GM23338 (cell line): ENCODE measurements around the gene METTL22. TPM values are rescaled to one million over a fixed set of nuclear protein-coding genes. Genes with fewer than 3 reads are reported as not detected.
A peak's percentile ranks its signal among the peaks of the same experiment; 100 is the strongest.

Experiments used
- ATAC-seq: fragments of 200-7000 bp; cut with Tn5 transposase; 3 replicates; pipeline ENCODE4 v1.9.1; 2020
- DNase-seq: peaks from one replicate; pipeline ENCODE4 v3.0.0-alpha.2; 2015; ENCODE audit warnings: low spot score
- H2AFZ ChIP-seq: fragments of 200-600 bp; sonication (generic); 2 replicates; pipeline ENCODE4 v1.8.0; 2016; ENCODE audit warnings: antibody characterized with exemption, mild to moderate bottlenecking, moderate library complexity
- H3F3A ChIP-seq: fragments of 200-600 bp; sonication (generic); replicated peaks from 2 replicates; pipeline ENCODE4 v1.8.0; 2017; ENCODE audit warnings: antibody characterized with exemption, mixed run types, low read depth
- H3K27ac ChIP-seq: fragments of 200-600 bp; sonication (generic); 2 replicates; pipeline ENCODE4 v1.6.1; 2016; ENCODE audit warnings: low read depth
- H3K27me3 ChIP-seq: fragments of 200-600 bp; sonication (generic); 2 replicates; pipeline ENCODE4 v1.8.0; 2016; ENCODE audit warnings: mild to moderate bottlenecking, mixed run types, moderate library complexity; ENCODE audit not compliant: insufficient read depth
- H3K36me3 ChIP-seq: fragments of 200-600 bp; sonication (generic); 2 replicates; pipeline ENCODE4 v1.8.0; 2016; ENCODE audit warnings: mild to moderate bottlenecking; ENCODE audit not compliant: insufficient read depth
- H3K4me1 ChIP-seq: fragments of 200-600 bp; sonication (generic); 2 replicates; pipeline ENCODE4 v1.8.0; 2016; ENCODE audit warnings: mild to moderate bottlenecking, moderate library complexity; ENCODE audit not compliant: insufficient read depth
- H3K4me2 ChIP-seq: fragments of 200-600 bp; sonication (generic); 2 replicates; pipeline ENCODE4 v1.7.1; 2017; ENCODE audit warnings: mixed run types
- H3K4me3 ChIP-seq: fragments of 200-600 bp; sonication (generic); 2 replicates; pipeline ENCODE4 v1.6.1; 2016; ENCODE audit warnings: mixed run types
- H3K79me2 ChIP-seq: fragments of 200-600 bp; sonication (generic); replicated peaks from 2 replicates; pipeline ENCODE4 v1.8.0; 2017; ENCODE audit warnings: mild to moderate bottlenecking; ENCODE audit not compliant: insufficient read depth
- H3K9me2 ChIP-seq: fragments of 200-600 bp; sonication (generic); 2 replicates; pipeline ENCODE4 v1.8.0; 2017; ENCODE audit not compliant: insufficient read depth
- H4K20me1 ChIP-seq: fragments of 200-600 bp; sonication (generic); replicated peaks from 2 replicates; pipeline ENCODE4 v1.8.0; 2017; ENCODE audit warnings: mild to moderate bottlenecking; ENCODE audit not compliant: insufficient read depth
- H3K27ac Mint-ChIP-seq: 2 replicates; pipeline ENCODE4 v1.8.0; 2020; ENCODE audit warnings: inconsistent platforms, mild to moderate bottlenecking, moderate library complexity, mixed read lengths
- H3K27me3 Mint-ChIP-seq: 3 replicates; pipeline ENCODE4 v1.8.0; 2022; ENCODE audit warnings: low read depth, mild to moderate bottlenecking, moderate library complexity, mixed read lengths, inconsistent platforms; ENCODE audit not compliant: insufficient read depth, poor library complexity
- H3K36me3 Mint-ChIP-seq: 3 replicates; pipeline ENCODE4 v1.8.0; 2021; ENCODE audit warnings: low read depth, mild to moderate bottlenecking, inconsistent platforms, moderate library complexity, mixed read lengths
- H3K4me1 Mint-ChIP-seq: 3 replicates; pipeline ENCODE4 v1.8.0; 2020; ENCODE audit warnings: mild to moderate bottlenecking, inconsistent platforms, mixed read lengths
- H3K4me3 Mint-ChIP-seq: 3 replicates; pipeline ENCODE4 v1.8.0; 2021; ENCODE audit warnings: moderate library complexity, mild to moderate bottlenecking, inconsistent platforms, mixed read lengths
- H3K9me3 Mint-ChIP-seq: 3 replicates; pipeline ENCODE4 v1.8.0; 2020; ENCODE audit warnings: moderate library complexity, mild to moderate bottlenecking, inconsistent platforms, mixed read lengths
- CREB1 ChIP-seq: fragments of 250-450 bp; sonication (Bioruptor Pico); IDR thresholded peaks from 2 replicates; pipeline ENCODE4 v1.5.0; 2020; ENCODE audit warnings: low read depth, mild to moderate bottlenecking, moderate library complexity
- ETS1 ChIP-seq: IDR thresholded peaks from 2 replicates; pipeline ENCODE4 v1.6.1; 2016; ENCODE audit warnings: antibody characterized with exemption
- EZH2 ChIP-seq: fragments of 200-600 bp; sonication (generic); IDR thresholded peaks from one replicate; pipeline ENCODE4 v1.8.0; 2017; ENCODE audit warnings: antibody characterized with exemption, mild to moderate bottlenecking, low read depth; ENCODE audit not compliant: unreplicated experiment
- EZH2phosphoT487 ChIP-seq: fragments of 200-600 bp; sonication (generic); IDR thresholded peaks from one replicate; pipeline ENCODE4 v1.8.1; 2018; ENCODE audit warnings: antibody characterized with exemption; ENCODE audit not compliant: unreplicated experiment
- NANOG ChIP-seq: IDR thresholded peaks from 2 replicates; pipeline ENCODE4 v1.6.1; 2016; ENCODE audit warnings: antibody characterized with exemption, borderline replicate concordance
- POLR2AphosphoS5 ChIP-seq: IDR thresholded peaks from 2 replicates; pipeline ENCODE4 v1.6.1; 2016; ENCODE audit warnings: antibody characterized with exemption, low read depth
- REST ChIP-seq: IDR thresholded peaks from one replicate; pipeline ENCODE4 v1.6.1; 2018; ENCODE audit warnings: antibody characterized with exemption; ENCODE audit not compliant: unreplicated experiment
- ZNF331 ChIP-seq: fragments of 250-450 bp; sonication (Bioruptor Pico); IDR thresholded peaks from 2 replicates; pipeline ENCODE4 v1.5.0; 2020; ENCODE audit warnings: low read depth, mild to moderate bottlenecking, moderate library complexity
- ZNF462 ChIP-seq: fragments of 250-450 bp; sonication (Bioruptor Pico); IDR thresholded peaks from 2 replicates; pipeline ENCODE4 v1.5.0; 2020; ENCODE audit warnings: mild to moderate bottlenecking, moderate library complexity
- polyA plus RNA-seq: library from polyadenylated mRNA; unstranded; fragments of >200 nt; fragmentation: Nextera tagmentation; extraction: Ambion mirVana; gene quantifications from 2 replicates; pipeline ENCODE4 v1.2.1, GENCODE V29; 2016
- total RNA-seq: library from RNA; depleted of rRNA; stranded (reverse); fragments of >200 nt; shearing (Covaris generic); gene quantifications from 2 replicates; pipeline ENCODE4 v1.2.3, GENCODE V29; 2014

The METTL22 gene
- total and polyA plus RNA-seq, 2 experiments from 2014 or later, result 51.4 to 51.8 TPM

- Histone ChIP-seq H3K4me3 (no peak overlapping the region), H3K27me3 (no peaks in the 10 kb centered on the region), H4K20me1 (peaks cover 8% of the 10 kb centered on the region; the same call in 1 of the 2 replicates), H3K79me2 (peaks cover 35% of the 10 kb centered on the region), H3K36me3 (0 out of 2 replicates have a peak, but pooled peaks cover 2% of the 10 kb centered on the region), H3K27ac (no peak overlapping the region), H3F3A (no peaks in the 10 kb centered on the region), H3K4me1 (peaks cover 7% of the 10 kb centered on the region; the same call in 1 of the 2 replicates), H3K4me2 (no peak overlapping the region), H2AFZ (peak overlapping the region; percentile 96), H3K9me2 (no peaks in the 10 kb centered on the region)
- no peak for DNase-seq
- H3K9me3 Mint-ChIP-seq, result peaks cover 4% of the 10 kb centered on the region; the same call in 1 of the 3 replicates
- no peak for TF ChIP-seq REST
- TF ChIP-seq ZNF331 (CRISPR knock-in tag), result no peak
- TF ChIP-seq NANOG, result no peak
- no peak for TF ChIP-seq EZH2
- no peak overlapping the region for H3K27ac Mint-ChIP-seq
- no peak for ATAC-seq
- H3K4me1 Mint-ChIP-seq, result peaks cover 2% of the 10 kb centered on the region; the same call in 1 of the 3 replicates
- peak overlapping the region; percentile 96 for H3K4me3 Mint-ChIP-seq
- H3K27me3 Mint-ChIP-seq, result peaks cover 8% of the 10 kb centered on the region
- H3K36me3 Mint-ChIP-seq, result peaks cover 12% of the 10 kb centered on the region
Measured at GRCh38 chr16:8620535-8620934, 963 bp upstream of the METTL22 start.

GRCh38 chr16:8621222-8621571 lies 301 bp upstream of the METTL22 start:
- Mint-ChIP-seq H3K9me3 (peaks cover 4% of the 10 kb centered on the region; the same call in 1 of the 3 replicates), H3K4me1 (peaks cover 2% of the 10 kb centered on the region; the same call in 1 of the 3 replicates), H3K27me3 (peaks cover 8% of the 10 kb centered on the region), H3K27ac (peak overlapping the region; percentile 48; the same call in 1 of the 2 replicates), H3K4me3 (peak overlapping the region; percentile 96), H3K36me3 (peaks cover 19% of the 10 kb centered on the region)
- 0 out of 2 replicates have a peak, but pooled peaks cover 9% of the 10 kb centered on the region for H3K36me3 ChIP-seq
- ATAC-seq, result no peak; the same call in 2 of the 3 replicates
- no peak for DNase-seq
- no peaks in the 10 kb centered on the region for H3K27me3 ChIP-seq
- H2AFZ ChIP-seq, result peak overlapping the region; percentile 96
- H4K20me1 ChIP-seq, result peaks cover 8% of the 10 kb centered on the region; the same call in 1 of the 2 replicates
- peaks cover 35% of the 10 kb centered on the region for H3K79me2 ChIP-seq
- peaks cover 7% of the 10 kb centered on the region; the same call in 1 of the 2 replicates for H3K4me1 ChIP-seq
- peak overlapping the region; percentile 93 for H3K4me2 ChIP-seq
- H3K27ac ChIP-seq, result no peak overlapping the region
- no peaks in the 10 kb centered on the region for H3F3A ChIP-seq
- H3K4me3 ChIP-seq, result peak overlapping the region; percentile 100
- H3K9me2 ChIP-seq, result no peaks in the 10 kb centered on the region
- TF ChIP-seq POLR2AphosphoS5 (no peak), CREB1 (CRISPR knock-in tag) (no peak), ZNF331 (CRISPR knock-in tag) (no peak), ZNF462 (CRISPR knock-in tag) (no peak), ETS1 (no peak), EZH2 (no peak), EZH2phosphoT487 (no peak)
